ENCODE measurements around the gene ATG9A.
A peak's percentile ranks its signal among the peaks of the same experiment; 100 is the strongest.
"Not testable (repeated sequence)": the region's sequence is repeated elsewhere in the genome, so short reads cannot be mapped to it uniquely, and the experiment has no call there.

Gene ATG9A

GRCh38 chr2:219205981-219206327 is 23.5 kb downstream of the ATG9A start:
- DNase-seq: no peak

DNA sequence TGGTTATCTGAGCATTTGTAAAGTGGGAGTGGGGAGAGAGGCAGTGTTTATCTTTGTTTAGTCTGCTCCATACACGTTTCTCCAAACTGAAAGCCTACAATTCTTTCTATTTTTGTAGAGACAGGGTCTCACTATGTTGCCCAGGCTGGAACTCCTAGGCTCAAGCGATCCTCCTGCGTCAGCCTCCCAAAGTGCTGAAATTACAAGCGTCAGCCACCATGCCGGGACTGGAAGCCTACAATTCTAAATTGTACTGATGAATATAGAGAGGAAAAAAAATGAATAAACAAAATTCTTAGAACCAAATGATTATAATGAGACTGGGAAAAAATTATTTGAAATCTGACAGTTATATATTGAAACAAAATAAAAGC is 24.3 kb downstream of the ATG9A start:
- DNase-seq: no peak

DNA sequence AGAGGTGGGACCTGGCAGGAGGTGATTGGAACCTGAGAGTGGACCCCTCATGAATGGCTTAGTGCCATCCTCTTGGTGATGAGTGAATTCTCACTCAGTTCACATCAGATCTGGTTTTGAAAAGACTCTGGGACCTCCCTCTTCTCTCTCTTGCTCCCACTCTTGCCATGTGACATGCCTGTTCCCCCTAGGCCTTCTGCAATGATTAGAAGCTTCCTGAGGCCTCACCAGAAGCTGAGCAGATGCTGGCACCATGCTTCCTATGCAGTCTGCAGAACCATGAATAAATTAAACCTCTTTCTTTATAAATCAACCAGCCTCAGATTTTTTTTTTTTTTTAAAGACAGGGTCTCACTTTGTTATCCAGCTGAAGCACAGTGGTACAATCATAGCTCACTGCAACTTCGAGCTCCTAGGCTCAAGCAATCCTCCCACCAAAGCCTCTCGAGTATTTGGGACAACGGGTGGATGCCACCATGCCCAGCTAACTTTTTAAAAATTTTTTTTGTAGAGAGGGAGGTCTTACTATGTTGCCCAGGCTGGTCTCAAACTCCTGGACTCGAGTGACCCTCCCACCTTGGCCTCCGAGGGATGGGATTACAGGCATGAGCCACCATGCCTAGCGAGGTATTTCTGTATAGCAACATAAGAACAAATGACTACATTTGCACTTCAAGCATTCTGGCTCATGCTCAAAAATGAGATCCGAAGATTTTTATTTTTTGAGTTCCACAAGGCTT is 24.8 kb downstream of the ATG9A start:
- no peak for DNase-seq

DNA sequence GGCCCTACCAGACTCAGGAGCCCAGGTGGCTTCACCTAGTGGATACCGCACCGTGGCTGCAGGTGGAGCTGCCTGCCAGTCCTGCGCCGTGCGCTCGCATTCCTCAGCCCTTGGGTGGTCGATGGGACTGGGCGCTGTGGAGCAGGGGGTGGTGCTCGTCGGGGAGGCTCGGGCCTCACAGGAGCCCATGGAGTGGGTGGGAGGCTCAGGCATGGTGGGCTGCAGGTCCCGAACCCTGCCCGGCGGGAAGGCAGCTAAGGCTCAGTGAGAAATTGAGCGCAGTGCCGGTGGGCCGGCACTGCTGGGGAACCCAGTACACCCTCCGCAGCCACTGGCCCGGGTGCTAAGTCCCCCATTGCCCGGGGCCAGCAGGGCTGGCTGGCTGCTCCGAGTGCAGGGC is 28.1 kb downstream of the ATG9A start:
- not testable (repeated sequence) for DNase-seq

GRCh38 chr2:219200502-219201326 is 28.7 kb downstream of the ATG9A start:
- DNase-seq: not testable (repeated sequence)

GRCh38 chr2:219199470-219200211 is 29.8 kb downstream of the ATG9A start:
- no peak for DNase-seq

GRCh38 chr2:219198974-219199373 is 30.5 kb downstream of the ATG9A start:
- DNase-seq: no peak

DNA sequence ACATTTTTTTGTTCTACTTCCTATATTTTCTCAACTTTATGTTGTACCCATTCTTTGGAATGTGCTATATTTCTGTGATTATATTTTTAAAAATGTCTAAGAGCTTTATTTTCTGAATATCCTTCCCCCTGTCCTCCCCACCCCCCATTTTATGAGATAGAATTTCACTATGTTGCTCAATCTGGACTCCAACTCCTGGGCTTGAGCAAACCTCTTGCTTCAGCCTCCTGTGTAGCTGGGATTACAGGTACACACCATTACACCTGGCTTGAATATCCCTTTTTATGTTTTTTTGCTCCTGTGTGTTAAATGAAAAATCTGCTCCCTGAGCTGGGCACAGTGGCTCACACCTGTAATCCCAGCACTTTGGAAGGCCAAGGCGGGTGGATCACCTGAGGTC is 32.0 kb downstream of the ATG9A start:
- no peak for DNase-seq

GRCh38 chr2:219186754-219187456 is 42.5 kb downstream of the ATG9A start:
- DNase-seq: no peak

DNA sequence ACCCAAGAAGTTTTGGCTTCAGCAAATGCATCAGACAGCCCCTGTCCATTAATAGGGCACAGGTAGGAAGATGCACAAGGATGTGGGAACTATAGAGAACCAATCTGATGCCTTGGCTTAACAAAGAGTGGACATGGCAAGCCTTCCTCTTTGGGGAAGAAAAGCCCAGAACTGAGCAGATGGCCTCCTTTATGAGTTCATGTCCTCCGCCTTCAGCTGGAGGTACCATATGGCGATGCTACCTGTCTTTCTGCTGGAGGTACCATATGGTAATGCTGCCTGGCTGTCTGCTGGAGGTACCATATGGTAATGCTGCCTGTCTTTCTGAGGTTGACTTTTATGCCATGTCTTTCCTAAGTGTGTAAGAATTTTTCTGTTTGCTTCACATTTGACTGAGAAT is 45.3 kb downstream of the ATG9A start:
- no peak for DNase-seq

DNA sequence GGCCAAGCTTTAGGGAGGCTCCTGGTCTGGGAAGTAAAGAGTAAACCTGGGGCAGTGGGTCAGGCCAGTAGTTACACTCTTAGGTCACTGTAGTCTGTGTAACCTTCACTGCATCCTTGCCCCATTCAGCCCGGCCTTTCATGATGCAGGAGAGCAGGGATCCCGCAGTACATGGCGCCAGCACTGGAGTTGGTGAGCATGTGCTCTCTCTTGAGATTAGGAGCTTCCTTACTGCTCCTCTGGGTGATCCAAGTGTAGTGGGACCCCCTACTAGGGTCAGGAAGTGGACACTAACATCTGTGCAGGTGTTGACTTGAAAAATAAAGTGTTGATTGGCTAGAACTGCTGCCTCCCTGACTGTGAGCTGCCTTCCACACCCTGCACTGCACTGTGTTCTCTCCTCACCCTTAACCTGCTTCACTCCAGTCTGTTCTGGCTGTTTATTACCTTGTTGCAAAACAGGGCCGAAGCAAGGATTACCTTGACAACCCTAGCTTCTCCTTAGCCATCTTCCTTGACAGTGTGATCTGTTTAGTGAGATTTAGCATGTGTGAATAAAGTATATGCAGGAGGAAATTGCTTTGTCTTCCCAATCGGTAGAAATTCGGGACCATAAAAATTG is 46.2 kb downstream of the ATG9A start:
- DNase-seq: no peak

DNA sequence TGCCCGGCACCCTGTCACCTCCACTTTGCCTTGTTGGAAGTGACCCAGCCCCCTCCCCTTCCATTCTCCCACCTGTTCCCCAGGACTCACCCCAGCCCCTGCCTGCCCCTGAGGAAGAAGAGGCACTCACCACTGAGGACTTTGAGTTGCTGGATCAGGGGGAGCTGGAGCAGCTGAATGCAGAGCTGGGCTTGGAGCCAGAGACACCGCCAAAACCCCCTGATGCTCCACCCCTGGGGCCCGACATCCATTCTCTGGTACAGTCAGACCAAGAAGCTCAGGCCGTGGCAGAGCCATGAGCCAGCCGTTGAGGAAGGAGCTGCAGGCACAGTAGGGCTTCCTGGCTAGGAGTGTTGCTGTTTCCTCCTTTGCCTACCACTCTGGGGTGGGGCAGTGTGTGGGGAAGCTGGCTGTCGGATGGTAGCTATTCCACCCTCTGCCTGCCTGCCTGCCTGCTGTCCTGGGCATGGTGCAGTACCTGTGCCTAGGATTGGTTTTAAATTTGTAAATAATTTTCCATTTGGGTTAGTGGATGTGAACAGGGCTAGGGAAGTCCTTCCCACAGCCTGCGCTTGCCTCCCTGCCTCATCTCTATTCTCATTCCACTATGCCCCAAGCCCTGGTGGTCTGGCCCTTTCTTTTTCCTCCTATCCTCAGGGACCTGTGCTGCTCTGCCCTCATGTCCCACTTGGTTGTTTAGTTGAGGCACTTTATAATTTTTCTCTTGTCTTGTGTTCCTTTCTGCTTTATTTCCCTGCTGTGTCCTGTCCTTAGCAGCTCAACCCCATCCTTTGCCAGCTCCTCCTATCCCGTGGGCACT is 46.9 kb downstream of the ATG9A start:
- no peak for DNase-seq

GRCh38 chr2:219181531-219181930 is 47.9 kb downstream of the ATG9A start:
- DNase-seq: no peak

DNA sequence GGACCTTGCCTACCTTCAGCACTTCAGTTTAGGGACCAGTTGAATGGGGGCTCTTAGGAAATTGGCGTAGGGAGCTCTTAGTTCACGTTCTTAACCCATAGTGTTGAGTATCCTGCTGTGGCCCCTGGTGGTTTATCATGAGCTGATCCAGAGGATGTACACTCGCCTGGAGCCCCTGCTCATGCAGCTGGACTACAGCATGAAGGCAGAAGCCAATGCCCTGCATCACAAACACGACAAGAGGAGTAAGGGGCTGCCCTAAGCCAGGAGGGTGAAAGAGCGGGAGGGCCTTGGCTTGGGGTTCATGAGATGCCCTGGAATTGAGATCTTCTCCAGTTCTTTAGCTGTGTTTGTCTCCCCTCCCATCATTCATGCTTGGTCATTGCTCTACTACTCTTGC is 48.5 kb downstream of the ATG9A start:
- DNase-seq: no peak

DNA sequence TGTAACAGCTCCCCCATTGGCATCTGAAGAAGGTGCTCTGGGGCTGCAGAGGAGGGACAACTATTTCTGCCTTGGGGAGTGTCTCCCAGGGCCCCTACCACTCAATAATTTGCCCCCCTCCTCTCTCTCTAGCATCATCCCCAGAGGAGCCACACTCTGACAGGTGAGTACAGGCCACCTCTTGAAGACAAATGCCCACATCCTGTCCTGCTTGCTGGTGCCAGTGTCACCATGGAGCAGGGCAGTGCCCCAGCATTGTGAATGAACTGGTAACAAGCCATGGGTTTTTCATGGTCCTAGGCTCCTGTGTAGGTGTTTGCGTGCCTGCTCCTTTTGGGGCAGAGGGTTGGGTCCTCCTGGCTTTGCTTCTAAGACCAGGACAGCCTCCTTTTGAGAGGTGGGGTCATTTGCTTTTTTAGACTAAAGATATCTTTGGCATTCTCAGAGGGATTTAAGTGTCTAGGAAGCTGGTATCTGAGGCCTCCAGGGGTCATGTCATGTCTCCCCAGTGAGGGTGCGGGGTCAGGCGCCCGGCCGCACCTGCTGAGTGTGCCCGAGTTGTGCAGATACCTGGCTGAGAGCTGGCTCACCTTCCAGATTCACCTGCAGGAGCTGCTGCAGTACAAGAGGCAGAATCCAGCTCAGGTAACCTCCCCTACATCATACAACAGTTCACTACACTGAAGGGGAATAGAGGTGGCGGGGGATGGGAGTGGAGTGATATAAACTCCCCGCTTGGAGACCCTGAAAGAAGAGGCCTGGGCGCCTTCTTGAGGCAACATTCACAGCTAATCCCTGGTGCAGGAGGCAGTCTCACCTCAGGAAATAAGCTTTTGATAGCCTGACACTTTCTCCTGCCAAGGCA is 49.6 kb downstream of the ATG9A start:
- DNase-seq: no peak

GRCh38 chr2:219178377-219179175 is 50.9 kb downstream of the ATG9A start:
- no peak for DNase-seq

- DNase-seq: peak; percentile 77
These were observed 51.7 kb downstream of the ATG9A start, which contains the start of gene RETREG2 for GRCh38 chr2:219177552-219178376. Gene RETREG2 (plus strand): TSS chr2:219178275. CDS start chr2:219178353, 78 bp downstream.

GRCh38 chr2:219176818-219177551 is 52.5 kb downstream of the ATG9A start, which contains the start of gene CNPPD1:
Gene CNPPD1 (minus strand): TSS chr2:219176925. CDS start chr2:219176828, 97 bp downstream.
- DNase-seq: peak; percentile 85

Data from activated effector memory CD4-positive, alpha-beta T cell treated with Interleukin-2 at 50 U/mL for 16 hours (primary cell).